ENCODE results near the gene UBAC2.

DNA sequence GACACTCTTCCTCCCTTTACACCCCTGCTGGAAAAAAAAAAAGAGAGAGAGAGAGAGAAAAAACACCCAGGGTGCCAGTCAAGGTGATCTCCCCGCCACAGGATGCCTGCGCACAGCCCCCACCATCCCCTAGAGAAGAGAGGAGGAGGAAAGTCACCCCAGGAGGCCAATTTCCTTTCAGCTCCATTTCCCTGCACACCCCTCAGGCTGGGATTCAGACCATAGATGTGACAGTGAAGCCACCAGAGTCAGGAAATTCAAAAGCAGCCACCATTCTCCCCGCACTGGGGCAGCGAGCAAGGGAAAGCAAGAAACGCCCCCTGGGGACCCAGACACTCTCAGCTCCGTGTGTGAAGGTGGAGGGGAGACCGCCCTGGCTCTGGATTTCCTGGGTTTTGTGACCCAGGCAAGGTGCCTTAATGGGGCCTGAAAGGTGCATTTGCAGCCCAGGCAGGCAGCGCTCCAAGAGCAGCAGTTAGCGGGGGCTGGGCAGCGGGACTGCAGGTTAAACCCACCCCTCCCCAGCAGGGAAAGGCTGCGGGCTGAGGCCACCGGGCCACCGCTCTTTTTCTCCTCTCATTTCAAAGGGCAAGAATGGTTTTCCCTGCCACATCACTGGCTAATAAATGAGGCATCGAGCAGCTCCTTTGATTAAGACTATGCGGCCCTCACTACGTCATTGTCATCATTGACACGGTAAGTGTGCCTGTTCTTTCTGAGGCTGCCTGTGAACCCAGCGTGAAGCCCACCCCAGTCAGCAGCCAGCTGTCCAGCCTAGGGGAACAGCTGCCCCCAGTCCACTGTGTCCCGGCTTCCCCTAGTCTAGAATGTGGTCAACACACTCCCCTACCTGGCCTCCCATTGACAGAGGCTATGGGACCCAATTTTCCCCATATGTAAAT, 216.8 kb downstream of the UBAC2 start:
- TF ChIP-seq POLR2A (IDR thresholded peaks at IDR 0.05; ENCODE audit: low read depth, low read length): no peak
- no peak for TF ChIP-seq POLR2AphosphoS5 (IDR thresholded peaks at IDR 0.05; ENCODE audit: low read depth, low read length)
- no peak for TF ChIP-seq TAF1 (IDR thresholded peaks at IDR 0.05; ENCODE audit: low read depth, low read length)
- no peak for TF ChIP-seq SPI1 (IDR thresholded peaks at IDR 0.05; ENCODE audit: low read depth, low read length)
- no peak for TF ChIP-seq POU2F2 (IDR thresholded peaks at IDR 0.05; ENCODE audit: low read depth, low read length)
